GM21786 (cell line): ENCODE data around the gene CD300LF.

Source experiments
- ATAC-seq: cut with Tn5 transposase; IDR thresholded peaks from one replicate; pipeline ENCODE4 v1.9.1; 2021; ENCODE audit not compliant: unreplicated experiment

CD300LF gene

DNA sequence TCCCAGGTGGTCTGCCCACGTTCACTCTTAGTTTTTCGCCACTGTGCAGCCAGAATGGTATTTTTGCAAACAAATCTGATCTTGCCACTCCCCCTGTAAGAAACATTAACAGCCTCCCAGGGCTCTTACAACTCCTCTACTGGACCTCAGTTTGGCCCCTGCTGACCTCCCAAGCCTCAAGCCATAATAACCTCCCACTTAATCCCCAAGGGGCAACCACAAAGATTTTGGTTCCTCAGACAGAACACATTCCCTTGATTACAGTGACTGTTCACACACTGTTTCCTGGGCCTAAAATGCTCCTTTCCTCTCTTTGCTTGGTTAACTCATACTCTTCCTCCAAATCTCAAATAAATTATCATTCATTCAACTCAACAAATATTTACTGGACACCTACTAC lies 67.7 kb downstream of the CD300LF start:
- ATAC-seq = no peak

DNA sequence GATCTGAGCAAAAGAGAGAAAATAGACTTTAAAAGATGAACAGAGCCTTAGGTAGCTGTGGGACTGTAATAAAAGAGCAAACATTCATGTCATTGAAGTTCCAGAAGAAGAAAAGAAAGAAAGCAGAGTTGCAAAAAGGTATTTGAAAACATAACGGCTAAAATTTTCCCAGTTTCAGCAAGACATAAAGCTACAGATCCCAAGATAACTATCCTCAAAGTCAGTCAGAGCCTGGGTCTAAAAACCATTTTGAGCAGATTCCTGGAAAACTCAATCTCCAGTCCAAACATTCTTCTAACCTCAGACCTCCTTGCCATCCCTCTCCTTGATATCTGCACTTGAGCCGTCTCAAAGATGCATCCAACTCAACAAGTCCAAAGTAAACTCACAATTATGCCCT lies 68.3 kb downstream of the CD300LF start:
- ATAC-seq = no peak
